Fibroblast of pulmonary artery (primary cell): ENCODE measurements around the gene PITX1.

ENCODE experiments used
- DNase-seq: peaks from one replicate; pipeline ENCODE4 v3.0.0-alpha.2; 2010; ENCODE audit warnings: low read depth
- H3K4me3 ChIP-seq: replicated peaks from 2 replicates; pipeline ENCODE4 v1.5.1; 2011; ENCODE audit warnings: low read depth, mild to moderate bottlenecking, control low read depth, low read length, moderate library complexity
- CTCF ChIP-seq: IDR thresholded peaks from 2 replicates; pipeline ENCODE4 v1.5.1; 2011; ENCODE audit warnings: mild to moderate bottlenecking, control low read depth, low read length, inconsistent platforms; ENCODE audit errors: missing control alignments

Gene PITX1

GRCh38 chr5:135051872-135052271, 17.8 kb upstream of the PITX1 start:
- no peak overlapping the region for H3K4me3 ChIP-seq
- TF ChIP-seq CTCF, result no peak
- no peak for DNase-seq

GRCh38 chr5:135051399-135051798, 17.4 kb upstream of the PITX1 start:
- TF ChIP-seq CTCF, result no peak
- no peak for DNase-seq
- H3K4me3 ChIP-seq, result no peak overlapping the region

- TF ChIP-seq CTCF, result no peak
- DNase-seq, result no peak
- no peak overlapping the region for H3K4me3 ChIP-seq
Measured at GRCh38 chr5:135050244-135050767, 16.3 kb upstream of the PITX1 start.

- no peak for TF ChIP-seq CTCF
- no peak for DNase-seq
- no peak overlapping the region for H3K4me3 ChIP-seq
Measured at GRCh38 chr5:135048930-135049329, 14.9 kb upstream of the PITX1 start.

- no peak for DNase-seq
- TF ChIP-seq CTCF, result no peak
- H3K4me3 ChIP-seq, result no peak overlapping the region
Measured at GRCh38 chr5:135048286-135048685, 14.3 kb upstream of the PITX1 start.

GRCh38 chr5:135047347-135047695, 13.3 kb upstream of the PITX1 start:
- DNase-seq, result no peak
- TF ChIP-seq CTCF, result no peak
- no peak overlapping the region for H3K4me3 ChIP-seq

GRCh38 chr5:135046661-135047346, 12.8 kb upstream of the PITX1 start:
- H3K4me3 ChIP-seq, result no peak overlapping the region
- DNase-seq, result no peak
- TF ChIP-seq CTCF, result no peak
